GM12872 (cell line): ENCODE data around the gene CARD14.
A peak's percentile ranks its signal among the peaks of the same experiment; 100 is the strongest.

Source experiments
- CTCF ChIP-seq: IDR thresholded peaks from 3 replicates; pipeline ENCODE4 v1.5.1; 2011; ENCODE audit warnings: low read depth, mild to moderate bottlenecking, low read length, moderate library complexity; ENCODE audit not compliant: insufficient read depth

The CARD14 gene

GRCh38 chr17:80252871-80253270, 83.0 kb downstream of the CARD14 start:
- TF ChIP-seq CTCF: peak; percentile 87

- no peak for TF ChIP-seq CTCF
These were observed 84.0 kb downstream of the CARD14 start for GRCh38 chr17:80253631-80254395.

GRCh38 chr17:80254396-80255251, 84.8 kb downstream of the CARD14 start:
- TF ChIP-seq CTCF: no peak

GRCh38 chr17:80256034-80256350, 86.2 kb downstream of the CARD14 start:
- TF ChIP-seq CTCF: no peak

- TF ChIP-seq CTCF: no peak
These were observed 87.9 kb downstream of the CARD14 start for GRCh38 chr17:80257716-80258213.
